GM21390 (cell line): ENCODE measurements around the gene ELL.

ENCODE experiments used
- ATAC-seq: cut with Tn5 transposase; IDR thresholded peaks from one replicate; pipeline ENCODE4 v1.9.1; 2021; ENCODE audit not compliant: unreplicated experiment

Gene ELL

GRCh38 chr19:18425515-18426415, 96.1 kb downstream of the ELL start:
- ATAC-seq, result no peak

DNA sequence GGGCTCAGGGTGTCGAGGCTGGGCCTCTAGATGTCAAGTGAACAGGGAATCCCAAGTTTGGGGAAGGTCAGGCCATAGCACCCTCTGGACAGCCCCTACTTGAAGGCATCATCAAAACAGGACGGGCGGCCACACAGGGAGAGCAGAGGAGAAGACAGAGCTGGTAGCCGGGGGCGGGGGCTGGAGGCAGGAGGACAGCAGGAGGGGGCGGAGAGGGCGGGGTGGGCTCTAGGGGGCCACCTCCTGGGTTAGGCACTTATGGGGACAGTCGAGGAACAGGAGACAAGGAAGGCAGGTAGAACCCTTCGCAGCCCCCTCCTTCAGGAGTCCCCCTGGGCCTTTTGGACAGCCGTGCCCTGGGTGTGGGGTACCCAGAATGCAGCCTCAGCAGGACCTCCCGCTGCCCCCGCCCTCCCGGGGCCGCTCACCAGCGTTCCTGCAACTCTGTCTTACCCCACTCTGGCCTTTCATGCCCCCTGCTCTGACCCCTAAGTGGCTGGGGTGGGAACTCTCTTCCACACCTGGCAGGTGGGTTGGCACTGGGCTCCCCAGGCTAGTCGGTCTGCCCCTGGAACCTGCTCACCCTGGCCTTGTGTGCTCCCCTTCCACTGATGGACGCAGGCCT, 96.9 kb downstream of the ELL start:
- ATAC-seq, result no peak

DNA sequence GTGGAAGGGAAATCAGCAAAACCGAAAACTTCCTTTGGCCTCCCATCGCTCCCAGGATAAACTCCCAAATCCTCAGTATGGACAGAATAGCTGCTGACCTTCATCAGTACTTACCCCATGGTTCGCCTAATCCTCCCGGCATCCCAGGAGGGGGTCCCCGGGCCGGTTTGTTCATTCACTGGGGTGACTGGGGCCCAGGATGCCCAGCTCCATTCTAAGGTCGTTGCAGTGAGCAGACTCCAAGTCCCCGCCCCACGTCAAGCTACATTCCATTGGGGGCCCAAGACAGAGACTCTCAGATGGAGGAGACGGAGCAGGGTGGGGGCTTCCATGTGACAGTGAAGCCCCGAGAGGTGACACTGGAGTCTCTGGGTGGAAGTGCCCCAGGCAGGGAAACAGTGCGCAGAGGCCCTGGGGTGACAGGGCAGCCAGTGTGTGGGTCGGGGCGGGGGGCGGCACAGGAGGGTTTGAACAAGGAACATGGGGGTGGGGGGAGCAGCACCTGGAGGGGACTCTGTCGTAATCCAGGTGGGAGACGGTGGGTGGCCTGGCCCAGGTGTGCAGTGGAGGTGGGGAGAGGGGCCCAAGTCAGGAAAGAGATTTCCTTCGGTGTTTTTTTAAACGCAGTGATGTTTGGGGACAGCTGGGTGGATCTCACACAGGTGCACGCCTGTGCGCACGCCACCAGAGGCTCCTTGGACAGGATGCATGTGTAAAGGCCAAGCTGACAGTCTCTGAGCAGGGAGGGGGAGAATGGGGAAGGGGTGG, 97.6 kb downstream of the ELL start:
- no peak for ATAC-seq

DNA sequence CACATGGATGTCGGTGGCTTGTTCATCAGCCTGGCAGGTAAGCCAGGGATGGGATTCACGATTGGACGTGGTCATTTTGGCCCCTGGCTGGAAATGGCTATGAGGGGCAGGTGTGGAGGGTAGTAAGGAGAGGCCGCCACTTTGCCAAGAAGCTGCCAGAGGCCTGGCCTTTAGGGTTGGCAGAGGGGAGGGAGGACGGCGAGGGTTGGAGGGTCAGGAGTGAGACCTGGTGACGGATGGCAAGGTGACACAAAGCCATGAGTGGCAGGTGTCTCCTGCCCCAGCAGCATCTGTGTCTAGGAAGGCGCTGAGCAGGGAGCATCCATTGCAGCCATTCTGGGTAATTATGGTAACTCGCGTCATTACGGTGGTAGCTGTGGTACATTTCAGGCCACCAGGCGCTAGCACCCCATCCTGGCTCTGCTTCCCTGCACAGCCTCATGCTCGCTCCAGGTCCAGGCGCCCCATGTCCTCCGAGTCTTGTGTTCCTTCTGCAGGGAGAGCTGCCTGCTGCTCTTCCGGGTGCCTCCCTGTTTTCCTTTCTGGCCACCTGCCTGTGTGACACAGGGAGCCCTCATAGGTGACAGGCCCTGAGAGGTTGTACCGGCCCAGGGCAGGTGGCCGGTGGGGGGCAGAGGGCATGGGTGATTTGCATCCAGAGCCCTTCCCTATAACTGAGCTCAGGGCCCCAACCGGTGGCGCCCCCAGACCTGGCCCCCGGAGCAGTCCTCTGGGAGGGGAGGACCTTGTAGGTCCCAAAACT, 98.4 kb downstream of the ELL start:
- no peak for ATAC-seq

DNA sequence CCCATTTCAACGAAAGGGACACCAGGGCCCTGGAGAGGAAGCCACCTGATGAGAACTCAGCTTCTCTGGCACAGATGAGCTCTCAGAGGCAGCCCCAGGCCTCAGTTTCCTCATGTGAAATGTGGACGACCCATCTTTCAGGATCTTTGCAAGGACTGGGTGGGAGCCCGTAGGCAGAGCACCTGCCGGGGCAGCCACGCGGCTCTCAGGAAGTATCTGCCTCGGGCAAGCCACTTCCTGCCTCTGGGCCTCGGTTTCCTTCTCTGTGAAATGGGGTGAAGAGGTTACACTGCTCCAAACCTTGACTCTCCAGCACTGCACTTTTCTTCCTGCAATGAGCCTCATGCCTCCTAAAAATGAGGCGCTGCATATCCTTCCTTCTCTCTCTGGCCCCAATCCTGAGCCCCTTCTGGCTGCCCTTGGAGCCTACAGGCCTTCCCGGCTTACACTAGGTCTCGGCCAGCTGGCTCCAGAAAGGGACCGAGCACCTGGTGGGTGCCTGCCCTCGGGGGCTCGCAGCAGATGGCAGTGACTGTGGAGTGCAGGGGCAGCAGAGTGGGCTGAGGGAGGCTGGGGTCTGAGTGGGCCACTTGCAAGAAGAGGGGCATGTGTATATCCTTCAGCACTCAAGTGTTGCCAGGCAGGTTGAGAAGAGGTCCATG, 99.2 kb downstream of the ELL start:
- ATAC-seq, result no peak

- no peak for ATAC-seq
Observed at GRCh38 chr19:18421371-18421959, 100.4 kb downstream of the ELL start.

- no peak for ATAC-seq
Observed at GRCh38 chr19:18420930-18421329, 100.9 kb downstream of the ELL start.

DNA sequence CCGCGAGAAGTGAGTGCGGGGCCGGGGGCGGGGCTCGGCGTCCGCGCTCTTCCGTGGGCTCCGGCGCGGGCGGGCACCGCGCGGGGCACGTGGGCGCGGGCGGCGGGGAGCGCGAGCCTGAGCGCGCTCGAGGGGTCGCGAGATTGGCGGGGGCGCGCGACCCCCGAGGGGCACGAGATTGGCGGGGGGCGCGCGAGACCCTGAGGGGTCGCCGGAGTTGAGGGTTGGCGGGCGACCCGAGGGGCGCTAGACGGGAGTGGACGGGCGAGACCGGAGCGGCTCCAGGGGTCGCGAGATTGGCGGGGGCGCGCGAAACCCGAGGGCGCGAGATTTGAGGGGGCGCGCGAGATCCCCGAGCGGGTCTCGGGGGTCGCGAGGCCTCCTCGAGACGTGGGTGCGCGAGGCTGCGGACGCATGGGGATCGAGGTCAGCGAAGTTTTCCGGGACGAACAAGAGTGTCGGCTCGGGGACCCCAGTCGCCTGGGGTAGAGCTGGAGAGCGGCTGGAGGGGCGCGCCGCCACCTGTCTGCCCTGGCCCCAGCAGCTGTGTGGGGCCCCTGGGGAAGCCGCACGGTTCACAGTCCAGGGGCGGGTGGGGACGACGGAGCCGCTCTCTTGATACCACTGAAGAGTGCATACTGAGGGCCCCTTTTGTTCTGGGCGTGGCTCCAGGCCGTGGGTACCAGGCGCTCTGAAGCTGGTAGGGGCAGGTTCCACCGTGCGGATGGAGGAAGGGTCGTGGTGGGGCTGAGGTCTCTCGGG, 102.0 kb downstream of the ELL start:
- ATAC-seq, result no peak

DNA sequence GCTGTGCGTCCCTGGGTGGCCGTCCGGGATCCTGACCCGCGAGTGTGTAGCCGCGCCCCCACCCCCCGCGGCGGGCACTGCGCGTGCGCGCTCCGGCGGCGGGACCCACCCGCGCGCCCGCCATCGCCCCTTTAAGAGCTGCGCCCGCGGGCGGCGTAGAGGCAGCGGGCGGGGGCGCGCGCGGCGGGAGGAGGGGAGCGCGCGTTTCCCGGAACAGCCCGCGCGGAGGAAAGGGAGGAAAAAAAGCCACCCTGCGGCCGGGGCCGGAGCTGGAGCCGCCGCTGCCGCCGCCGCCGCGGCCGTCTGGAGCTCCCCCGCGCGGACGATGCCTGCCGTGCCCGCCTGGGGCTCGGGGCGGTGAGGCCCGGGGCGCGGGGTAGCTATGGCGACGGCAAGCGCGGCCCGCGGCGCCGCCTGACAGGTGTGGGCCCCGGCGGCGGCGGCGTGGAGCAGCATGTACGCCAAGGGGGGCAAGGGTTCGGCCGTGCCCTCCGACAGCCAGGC, 102.6 kb downstream of the ELL start, which contains the start of gene SSBP4:
TSS of gene SSBP4 (plus strand) at position 204 of the 504 bp plus-strand sequence. CDS start at position 455, 251 bp downstream.
- peak; percentile 33 for ATAC-seq

GRCh38 chr19:18418483-18419194, 103.2 kb downstream of the ELL start:
- ATAC-seq, result no peak

GRCh38 chr19:18418029-18418482, 103.8 kb downstream of the ELL start:
- no peak for ATAC-seq

DNA sequence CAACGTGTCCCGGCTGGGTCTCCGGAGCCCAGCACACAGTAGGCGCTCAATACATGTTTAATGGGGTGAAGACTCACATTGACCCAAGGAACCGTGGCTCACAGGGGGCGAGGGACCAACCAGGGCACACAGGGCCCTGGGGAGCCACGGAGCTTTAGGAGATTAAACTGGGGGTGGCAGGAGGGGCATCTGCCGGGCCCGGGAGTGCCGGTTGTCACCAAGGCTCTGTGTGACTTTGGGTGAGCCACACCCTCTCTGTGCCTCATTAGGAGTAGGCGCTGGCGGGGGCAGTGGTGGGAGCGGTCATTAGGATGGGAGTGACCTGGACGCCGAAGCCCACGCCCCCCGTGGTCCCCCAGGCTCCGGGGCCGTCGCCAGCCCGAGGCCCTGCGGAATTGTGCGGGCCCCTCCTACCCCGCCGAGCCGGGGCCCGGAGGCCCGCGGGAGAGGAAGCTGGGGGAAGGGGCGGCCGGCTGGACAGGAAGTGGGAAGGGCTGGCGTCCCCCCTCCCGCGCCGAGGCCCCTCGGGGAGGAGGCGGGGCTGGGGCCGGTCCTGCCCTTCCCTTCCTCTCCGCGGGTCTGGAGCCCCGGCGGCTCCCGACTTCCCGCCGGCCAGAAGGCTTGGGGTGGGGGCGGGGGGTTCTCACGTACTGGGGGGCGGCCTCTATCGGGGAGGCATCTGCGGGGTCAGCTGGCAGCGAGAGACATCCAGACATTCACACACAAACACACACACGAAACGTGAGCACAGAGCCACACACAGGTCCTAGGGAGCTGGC, 104.4 kb downstream of the ELL start:
- no peak for ATAC-seq

- ATAC-seq, result no peak
Observed at GRCh38 chr19:18416778-18417249, 105.1 kb downstream of the ELL start.

GRCh38 chr19:18415178-18415867, 106.5 kb downstream of the ELL start:
- no peak for ATAC-seq

- ATAC-seq, result no peak
Observed at GRCh38 chr19:18414504-18415177, 107.2 kb downstream of the ELL start.

GRCh38 chr19:18412610-18413239, 109.1 kb downstream of the ELL start:
- ATAC-seq, result no peak
